ENCODE measurements around the gene CHPF2. TPM values are rescaled to one million over a fixed set of nuclear protein-coding genes. Genes with fewer than 3 reads are reported as not detected.

Gene CHPF2
- total RNA-seq, 4 donors from 2014 or later: 14.2 to 28.3 (median 24.3) TPM

DNA sequence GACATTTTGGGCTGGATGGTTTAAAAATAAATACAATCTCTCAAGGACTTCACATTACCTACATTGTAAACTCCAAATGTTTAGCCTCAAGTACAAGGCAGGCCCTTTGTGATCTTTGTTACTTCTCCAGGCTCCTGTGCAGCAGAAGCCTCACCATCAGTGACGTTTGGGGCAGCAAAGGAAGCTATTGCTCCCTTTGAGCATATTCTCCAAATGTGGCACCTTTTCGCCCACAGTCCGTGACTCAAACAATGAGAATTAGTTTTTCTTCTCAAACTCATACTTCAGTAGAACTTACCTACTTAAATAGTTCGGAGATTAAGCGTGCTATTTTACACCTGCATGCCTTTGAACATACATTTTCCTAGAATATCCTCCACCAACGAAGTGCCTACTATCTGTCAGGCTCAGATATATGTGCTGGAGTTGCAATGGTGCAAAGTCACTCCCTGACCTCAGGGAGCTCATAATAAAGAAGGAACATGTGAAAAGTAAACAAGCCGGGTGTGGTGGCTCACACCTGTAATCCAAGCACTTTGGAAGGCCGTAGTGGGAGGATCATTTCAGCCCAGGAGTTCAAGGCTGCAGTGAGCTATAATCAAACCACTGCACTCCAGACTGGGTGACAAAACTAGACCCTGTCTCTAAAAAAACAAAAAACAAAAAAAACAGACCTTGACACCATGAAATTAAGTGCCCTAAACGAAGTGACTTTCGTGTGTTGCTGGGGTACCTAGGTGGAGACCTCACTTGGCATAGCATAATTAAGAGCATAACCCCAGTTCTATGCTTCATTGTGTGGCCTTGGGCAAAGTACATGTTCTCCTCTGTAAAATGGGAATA lies 4.0 kb upstream of the CHPF2 start:
- TF ChIP-seq, protein P1, sequence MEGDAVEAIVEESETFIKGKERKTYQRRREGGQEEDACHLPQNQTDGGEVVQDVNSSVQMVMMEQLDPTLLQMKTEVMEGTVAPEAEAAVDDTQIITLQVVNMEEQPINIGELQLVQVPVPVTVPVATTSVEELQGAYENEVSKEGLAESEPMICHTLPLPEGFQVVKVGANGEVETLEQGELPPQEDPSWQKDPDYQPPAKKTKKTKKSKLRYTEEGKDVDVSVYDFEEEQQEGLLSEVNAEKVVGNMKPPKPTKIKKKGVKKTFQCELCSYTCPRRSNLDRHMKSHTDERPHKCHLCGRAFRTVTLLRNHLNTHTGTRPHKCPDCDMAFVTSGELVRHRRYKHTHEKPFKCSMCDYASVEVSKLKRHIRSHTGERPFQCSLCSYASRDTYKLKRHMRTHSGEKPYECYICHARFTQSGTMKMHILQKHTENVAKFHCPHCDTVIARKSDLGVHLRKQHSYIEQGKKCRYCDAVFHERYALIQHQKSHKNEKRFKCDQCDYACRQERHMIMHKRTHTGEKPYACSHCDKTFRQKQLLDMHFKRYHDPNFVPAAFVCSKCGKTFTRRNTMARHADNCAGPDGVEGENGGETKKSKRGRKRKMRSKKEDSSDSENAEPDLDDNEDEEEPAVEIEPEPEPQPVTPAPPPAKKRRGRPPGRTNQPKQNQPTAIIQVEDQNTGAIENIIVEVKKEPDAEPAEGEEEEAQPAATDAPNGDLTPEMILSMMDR (IDR thresholded peaks at IDR 0.05; ENCODE audit: low read depth): no peak

DNA sequence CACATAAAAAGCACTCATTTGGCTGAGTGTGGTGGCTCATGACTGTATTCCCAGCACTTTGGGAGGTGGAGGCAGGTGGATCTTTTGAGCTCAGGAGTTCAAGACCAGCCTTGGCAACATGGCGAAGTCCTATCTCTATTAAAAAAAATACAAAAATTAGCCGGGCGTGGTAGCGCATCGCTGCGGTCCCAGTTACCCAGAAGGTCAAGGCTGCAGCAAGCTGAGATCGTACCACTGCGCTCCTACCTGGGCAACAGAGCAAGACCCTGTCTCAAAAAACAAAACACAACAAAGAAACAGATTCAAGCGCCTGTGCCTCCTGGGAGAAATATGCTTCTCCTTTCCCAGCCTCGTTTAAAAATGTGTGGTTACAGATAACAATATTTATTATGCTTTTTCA lies 3.0 kb upstream of the CHPF2 start:
- TF ChIP-seq, protein P1 (IDR thresholded peaks at IDR 0.05; ENCODE audit: low read depth): no peak

DNA sequence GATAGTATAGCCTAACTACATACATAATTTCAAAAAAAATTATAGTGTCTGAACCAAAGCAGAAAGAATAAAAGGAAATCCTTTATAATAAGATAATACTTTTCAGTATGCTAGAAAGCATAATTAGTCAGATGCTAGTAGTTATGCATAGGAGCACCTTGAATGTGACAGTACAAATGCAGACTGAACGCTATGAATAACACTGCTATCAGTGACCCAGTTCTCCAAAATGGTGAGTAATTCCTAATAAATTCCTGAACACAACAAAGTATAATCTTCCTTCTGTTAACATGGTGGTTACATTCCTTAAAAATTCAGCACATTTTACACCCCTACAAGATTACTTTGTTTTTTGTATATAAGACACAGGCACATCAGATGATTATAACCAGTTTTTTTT lies 1.2 kb upstream of the CHPF2 start:
- TF ChIP-seq, protein P1 (IDR thresholded peaks at IDR 0.05; ENCODE audit: low read depth): no peak

DNA sequence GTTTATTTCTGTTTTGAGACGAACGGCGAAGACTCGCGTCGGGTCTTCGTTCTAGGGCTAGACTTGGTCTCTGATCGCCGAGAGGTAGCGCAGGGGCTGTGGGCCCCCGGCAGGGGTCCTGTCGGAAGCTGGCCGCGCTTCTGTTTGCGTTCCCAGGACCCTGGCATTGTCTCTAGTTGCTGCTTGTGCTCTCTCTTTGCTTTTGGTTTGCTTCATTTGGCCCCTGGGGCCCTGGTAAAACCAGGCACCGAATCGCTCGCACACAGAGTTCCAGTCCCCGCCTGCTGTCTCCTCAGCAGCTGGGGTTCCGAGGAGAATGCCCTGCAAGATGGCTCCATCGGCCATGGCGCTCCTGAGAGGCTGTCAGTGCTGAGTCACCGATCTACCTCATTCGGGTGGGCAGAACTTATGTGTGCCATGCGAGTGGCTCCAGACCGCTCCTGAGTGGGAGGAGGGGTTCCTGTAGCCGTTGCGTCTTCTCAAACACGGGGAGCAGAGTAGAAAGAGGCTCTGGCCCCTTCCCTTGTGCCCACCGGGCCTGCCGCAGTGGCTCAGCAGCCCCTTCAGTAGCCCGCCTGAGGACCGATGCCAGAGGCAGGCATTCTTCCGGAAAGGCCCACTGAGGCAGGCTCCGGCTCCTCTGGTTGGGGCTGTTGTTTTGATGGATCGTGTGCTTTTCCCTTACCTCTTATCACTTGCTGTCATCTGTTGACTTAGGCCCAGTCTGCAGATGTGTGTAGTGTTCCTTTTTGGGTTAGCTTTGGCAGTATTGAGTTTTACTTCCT lies 826 bp downstream of the CHPF2 start:
- TF ChIP-seq, protein P1 (IDR thresholded peaks at IDR 0.05; ENCODE audit: low read depth): no peak

DNA sequence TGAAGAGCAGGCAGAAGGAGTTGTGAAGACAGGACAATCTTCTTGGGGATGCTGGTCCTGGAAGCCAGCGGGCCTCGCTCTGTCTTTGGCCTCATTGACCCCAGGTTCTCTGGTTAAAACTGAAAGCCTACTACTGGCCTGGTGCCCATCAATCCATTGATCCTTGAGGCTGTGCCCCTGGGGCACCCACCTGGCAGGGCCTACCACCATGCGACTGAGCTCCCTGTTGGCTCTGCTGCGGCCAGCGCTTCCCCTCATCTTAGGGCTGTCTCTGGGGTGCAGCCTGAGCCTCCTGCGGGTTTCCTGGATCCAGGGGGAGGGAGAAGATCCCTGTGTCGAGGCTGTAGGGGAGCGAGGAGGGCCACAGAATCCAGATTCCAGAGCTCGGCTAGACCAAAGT lies 1.5 kb downstream of the CHPF2 start:
- TF ChIP-seq, protein P1 (IDR thresholded peaks at IDR 0.05; ENCODE audit: low read depth): no peak

DNA sequence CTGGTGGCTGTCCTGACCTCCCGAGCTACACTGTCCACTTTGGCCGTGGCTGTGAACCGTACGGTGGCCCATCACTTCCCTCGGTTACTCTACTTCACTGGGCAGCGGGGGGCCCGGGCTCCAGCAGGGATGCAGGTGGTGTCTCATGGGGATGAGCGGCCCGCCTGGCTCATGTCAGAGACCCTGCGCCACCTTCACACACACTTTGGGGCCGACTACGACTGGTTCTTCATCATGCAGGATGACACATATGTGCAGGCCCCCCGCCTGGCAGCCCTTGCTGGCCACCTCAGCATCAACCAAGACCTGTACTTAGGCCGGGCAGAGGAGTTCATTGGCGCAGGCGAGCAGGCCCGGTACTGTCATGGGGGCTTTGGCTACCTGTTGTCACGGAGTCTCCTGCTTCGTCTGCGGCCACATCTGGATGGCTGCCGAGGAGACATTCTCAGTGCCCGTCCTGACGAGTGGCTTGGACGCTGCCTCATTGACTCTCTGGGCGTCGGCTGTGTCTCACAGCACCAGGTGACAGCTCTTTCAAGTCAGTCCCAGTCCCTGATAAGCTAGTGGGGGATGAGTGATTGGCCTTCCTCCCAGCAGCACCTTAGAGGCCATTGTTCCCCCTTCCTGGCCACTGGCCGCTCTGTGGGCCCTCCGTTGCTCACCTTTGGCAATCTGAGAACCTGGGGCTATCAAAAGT lies 3.0 kb downstream of the CHPF2 start:
- TF ChIP-seq, protein P1 (IDR thresholded peaks at IDR 0.05; ENCODE audit: low read depth): no peak

DNA sequence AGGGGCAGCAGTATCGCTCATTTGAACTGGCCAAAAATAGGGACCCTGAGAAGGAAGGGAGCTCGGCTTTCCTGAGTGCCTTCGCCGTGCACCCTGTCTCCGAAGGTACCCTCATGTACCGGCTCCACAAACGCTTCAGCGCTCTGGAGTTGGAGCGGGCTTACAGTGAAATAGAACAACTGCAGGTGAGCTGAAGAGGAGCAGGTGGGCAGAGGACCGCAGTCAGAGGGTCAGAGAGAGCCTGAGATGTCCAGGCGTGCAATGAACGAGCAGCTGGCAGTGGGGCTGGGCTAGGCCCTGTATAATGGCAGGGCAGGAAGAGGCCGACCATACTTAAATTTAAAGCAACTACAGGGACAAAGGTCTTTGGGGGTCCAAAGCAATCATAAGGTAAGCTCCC lies 4.1 kb downstream of the CHPF2 start:
- TF ChIP-seq, protein P1 (IDR thresholded peaks at IDR 0.05; ENCODE audit: low read depth): no peak
